A549 (cell line): Measurements from ENCODE around the gene TLR5. TPM values are rescaled to one million over a fixed set of nuclear protein-coding genes. Genes with fewer than 3 reads are reported as not detected.

Source experiments
- ATAC-seq, 2 experiments: fragments of 200-7000 bp in 1 of 2; fragments of >200 bp in 1 of 2; cut with Nextera tagmentation in 1 of 2; cut with Tn5 transposase in 1 of 2; 3 replicates each; pipeline versions ENCODE4 v1.8.0 to v1.9.1; 2018 to 2020; ENCODE audit warnings: mild to moderate bottlenecking in 1 of 2, moderate library complexity in 1 of 2
- CTCF ChIA-PET: fragments of 300-600 bp; sonication (Branson Sonifier 250); formaldehyde crosslinking; extraction: SDS; loops from one replicate; lab custom pipeline; 2021; ENCODE audit warnings: antibody characterized with exemption, inconsistent platforms; lab: Yijun Ruan, JAX
- POLR2A ChIA-PET: fragments of 350-600 bp; formaldehyde crosslinking; extraction: SDS; loops from one replicate; lab custom pipeline; 2021; ENCODE audit warnings: antibody characterized with exemption, inconsistent platforms; lab: Yijun Ruan, JAX
- DNase-seq, 2 experiments: peaks; one replicate each; pipeline versions ENCODE4 v3.0.0 to v3.0.0-alpha.2; 2011 to 2016; ENCODE audit warnings: low read depth in 1 of 2, low spot score in 1 of 2
- FAIRE-seq: peaks from 2 replicates; lab custom pipeline; 2011; peaks lifted over from hg19 to GRCh38; lab: Jason Lieb, UNC
- H3K27ac ChIP-seq, 2 experiments: fragments of >200 bp; sonication (Bioruptor Twin); formaldehyde crosslinking; 3 replicates each; pipeline ENCODE4 v1.5.1; 2016 to 2017
- H3K4me1 ChIP-seq: fragments of >200 bp; sonication (Bioruptor Twin); formaldehyde crosslinking; 3 replicates; pipeline ENCODE4 v1.6.1; 2016
- H3K4me2 ChIP-seq: fragments of >200 bp; sonication (Bioruptor Twin); formaldehyde crosslinking; 3 replicates; pipeline ENCODE4 v1.6.1; 2016
- H3K4me3 ChIP-seq: fragments of >200 bp; sonication (Bioruptor Twin); formaldehyde crosslinking; 3 replicates; pipeline ENCODE4 v1.5.1; 2016
- H3K9me3 ChIP-seq: fragments of >200 bp; sonication (Bioruptor Twin); formaldehyde crosslinking; 3 replicates; pipeline ENCODE4 v1.6.1; 2016
- BHLHE40 ChIP-seq: IDR thresholded peaks from 2 replicates; pipeline ENCODE4 v1.6.1; 2012; ENCODE audit warnings: low read depth, low read length, inconsistent platforms
- CEBPB ChIP-seq, 2 experiments: fragments of >200 bp in 1 of 2; sonication (Bioruptor Twin) in 1 of 2; formaldehyde crosslinking in 1 of 2; IDR thresholded peaks; 2 replicates each; pipeline ENCODE4 v1.6.1; 2012 to 2016
- CHD2 ChIP-seq: fragments of 150-350 bp; IDR thresholded peaks from 2 replicates; pipeline ENCODE4 v1.6.1; 2014; ENCODE audit warnings: low read length; ENCODE audit not compliant: partially characterized antibody
- EHMT2 ChIP-seq: fragments of 200-600 bp; sonication (generic); IDR thresholded peaks from 2 replicates; pipeline ENCODE4 v1.6.1; 2016; ENCODE audit warnings: antibody characterized with exemption, low read depth, mild to moderate bottlenecking, moderate library complexity
- ESRRA ChIP-seq: fragments of 150-350 bp; IDR thresholded peaks from 2 replicates; pipeline ENCODE4 v1.6.1; 2014; ENCODE audit warnings: mild to moderate bottlenecking, low read length, borderline replicate concordance
- FOSB ChIP-seq: fragments of 250-450 bp; sonication (Bioruptor Pico); IDR thresholded peaks from 2 replicates; pipeline ENCODE4 v1.5.0; 2020; ENCODE audit warnings: mild to moderate bottlenecking, moderate library complexity
- FOSL2 ChIP-seq, 2 experiments: fragments of 450-650 bp in 1 of 2; fragments of >200 bp in 1 of 2; sonication (Bioruptor Twin) in 1 of 2; formaldehyde crosslinking; IDR thresholded peaks; 2 replicates each; pipeline versions ENCODE4 v1.5.0 to v1.6.1; 2016 to 2020; ENCODE audit warnings: mild to moderate bottlenecking in 1 of 2, moderate library complexity in 1 of 2
- FOXS1 ChIP-seq: fragments of 250-450 bp; sonication (Bioruptor Pico); IDR thresholded peaks from 2 replicates; pipeline ENCODE4 v1.5.0; 2020; ENCODE audit warnings: mild to moderate bottlenecking, moderate library complexity
- GATA3 ChIP-seq: IDR thresholded peaks from 2 replicates; pipeline ENCODE4 v1.6.1; 2012; ENCODE audit warnings: borderline replicate concordance
- HES2 ChIP-seq: fragments of >200 bp; sonication (Bioruptor Twin); formaldehyde crosslinking; IDR thresholded peaks from 2 replicates; pipeline ENCODE4 v1.6.1; 2016
- HMGXB4 ChIP-seq: fragments of 250-450 bp; sonication (Bioruptor Pico); IDR thresholded peaks from 2 replicates; pipeline ENCODE4 v1.5.0; 2021; ENCODE audit warnings: mild to moderate bottlenecking, moderate library complexity, borderline replicate concordance
- HOXA7 ChIP-seq: fragments of 250-450 bp; sonication (Bioruptor Pico); IDR thresholded peaks from 2 replicates; pipeline ENCODE4 v1.5.0; 2020; ENCODE audit warnings: mild to moderate bottlenecking, moderate library complexity
- JUNB ChIP-seq: fragments of >200 bp; sonication (Bioruptor Twin); formaldehyde crosslinking; IDR thresholded peaks from 2 replicates; pipeline ENCODE4 v1.6.1; 2016
- MYC ChIP-seq: IDR thresholded peaks from 2 replicates; pipeline ENCODE4 v1.6.1; 2012; ENCODE audit warnings: mild to moderate bottlenecking, inconsistent platforms, low read length, improper control_type of control experiment, borderline replicate concordance
- NPAS2 ChIP-seq: fragments of 250-450 bp; sonication (Bioruptor Pico); IDR thresholded peaks from 2 replicates; pipeline ENCODE4 v1.8.0; 2022; ENCODE audit warnings: mild to moderate bottlenecking, moderate library complexity, borderline replicate concordance
- PHF8 ChIP-seq: fragments of 200-600 bp; sonication (generic); IDR thresholded peaks from 2 replicates; pipeline ENCODE4 v1.6.1; 2016; ENCODE audit warnings: low read depth, mild to moderate bottlenecking, antibody characterized with exemption, moderate library complexity, borderline replicate concordance
- POLR2AphosphoS2 ChIP-seq: conservative IDR thresholded peaks from 2 replicates; pipeline ENCODE4 v1.6.1; 2012; ENCODE audit warnings: low read length, improper control_type of control experiment, inconsistent platforms
- RAD21 ChIP-seq, 2 experiments: fragments of >200 bp in 1 of 2; sonication (Bioruptor Twin) in 1 of 2; formaldehyde crosslinking in 1 of 2; IDR thresholded peaks in 1 of 2; conservative IDR thresholded peaks in 1 of 2; 2 replicates in 1 of 2; 3 replicates in 1 of 2; pipeline ENCODE4 v1.6.1; 2012 to 2018; ENCODE audit warnings: inconsistent platforms in 1 of 2
- SMC3 ChIP-seq: fragments of >200 bp; sonication (Bioruptor Twin); formaldehyde crosslinking; IDR thresholded peaks from 3 replicates; pipeline ENCODE4 v1.6.1; 2018; ENCODE audit warnings: inconsistent platforms
- WGBS: methylation state at CpG from one replicate; pipeline ENCODE4 v1.1.6; 2017; ENCODE audit errors: missing lambda C conversion rate; 5-methylcytosine and 5-hydroxymethylcytosine counted together
- polyA plus RNA-seq, 4 experiments: library from polyadenylated mRNA; depleted of rRNA in 3 of 4; stranded (reverse); fragments of >200 nt; fragmentation: RNase III in 1 of 4; extraction: RNeasy Plus Mini Kit Qiagen cat#74134 plus additional on column Dnase treatment in 1 of 4; gene quantifications; 2 replicates in 3 of 4; 3 replicates in 1 of 4; pipeline ENCODE4 v1.2.3, GENCODE V29; 2011 to 2017
- TF ChIP-seq, protein P1 (sequence below): IDR thresholded peaks from 2 replicates; pipeline ENCODE4 v1.6.1; 2012

TLR5 gene
- polyA plus RNA-seq, 2 of the 4 experiments (the other 2 are of a cell fraction) = 0.22 to 1.3 TPM

GRCh38 chr1:223095870-223096269 is 47.2 kb downstream of the TLR5 start:
- no peak for ATAC-seq
- H3K9me3 ChIP-seq = peaks cover 7% of the 10 kb centered on the region; the same call in 2 of the 3 replicates
- H3K27ac ChIP-seq = no peak overlapping the region
- no peak overlapping the region for H3K4me3 ChIP-seq
- ChIA-PET CTCF (interaction anchor here (0.7 to 1.5 kb wide), 5 partner anchors 8 to 357 kb away, joined by 3 to 5 read pairs (median 3); partner anchors contain the start of gene TLR5), POLR2A (interaction anchor here (0.6 kb wide), 1 partner anchor 9 kb away, joined by 6 read pairs; no protein-coding TSS in a partner anchor)
- no peak overlapping the region for H3K4me2 ChIP-seq
- WGBS = 55% methylated on average over 4 of the region's 4 CpGs
- no peak for TF ChIP-seq ESRRA
- TF ChIP-seq CEBPB (IDR thresholded peaks at IDR 0.05) = peak in 1 of 2 experiments; percentile 15; a peak in 1 of 4 replicates
- TF ChIP-seq HOXA7 (CRISPR knock-in tag) = no peak
- no peak for TF ChIP-seq EHMT2
- TF ChIP-seq HES2 = no peak
- no peak for TF ChIP-seq SMC3
- H3K4me1 ChIP-seq = no peaks in the 10 kb centered on the region
- FAIRE-seq = no peak
- DNase-seq = no peak

- WGBS = 71% methylated on average over 6 of the region's 6 CpGs
- H3K4me3 ChIP-seq = no peak overlapping the region
- CTCF ChIA-PET = interaction anchor here (1.6 to 2.7 kb wide), 3 partner anchors 11 to 353 kb away, joined by 4 to 16 read pairs (median 6); no protein-coding TSS in a partner anchor
Measured at GRCh38 chr1:223091896-223092295, 51.2 kb downstream of the TLR5 start.

GRCh38 chr1:223089250-223089649 is 53.8 kb downstream of the TLR5 start:
- no peaks in the 10 kb centered on the region for H3K4me1 ChIP-seq
- no peak for ATAC-seq
- no peak overlapping the region for H3K27ac ChIP-seq
- no peak for FAIRE-seq
- no peak overlapping the region for H3K4me3 ChIP-seq
- TF ChIP-seq FOSB (no peak), POLR2AphosphoS2 (no peak), RAD21 (conservative IDR thresholded peaks at IDR 0.05 in 1 of 2, IDR thresholded peaks at IDR 0.05 in 1 of 2) (no peak)
- TF ChIP-seq, protein P1, sequence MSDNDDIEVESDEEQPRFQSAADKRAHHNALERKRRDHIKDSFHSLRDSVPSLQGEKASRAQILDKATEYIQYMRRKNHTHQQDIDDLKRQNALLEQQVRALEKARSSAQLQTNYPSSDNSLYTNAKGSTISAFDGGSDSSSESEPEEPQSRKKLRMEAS = no peak
- WGBS = 56% methylated on average over 11 of the region's 11 CpGs
- no peak for DNase-seq
- H3K9me3 ChIP-seq = no peaks in the 10 kb centered on the region
- H3K4me2 ChIP-seq = no peak overlapping the region
- POLR2A ChIA-PET = interaction anchor here (0.8 to 1.2 kb wide), 2 partner anchors 376 to 624 kb away, joined by 4 to 5 read pairs; partner anchors contain the start of genes AIDA and BROX
- CTCF ChIA-PET = interaction anchor here (0.9 to 7.0 kb wide), 25 partner anchors 10 to 626 kb away, joined by 3 to 84 read pairs (median 5); partner anchors contain the start of gene FAM177B

More at GRCh38 chr1:223091896-223092295, 51.2 kb downstream of the TLR5 start:
- DNase-seq = no peak
- Histone ChIP-seq H3K4me2 (no peak overlapping the region), H3K9me3 (no peaks in the 10 kb centered on the region), H3K27ac (no peak overlapping the region), H3K4me1 (no peaks in the 10 kb centered on the region)
- POLR2A ChIA-PET = no interaction called here
- TF ChIP-seq NPAS2 (CRISPR knock-in tag) = no peak
- no peak for FAIRE-seq
- ATAC-seq = no peak

GRCh38 chr1:223088713-223089240 is 54.3 kb downstream of the TLR5 start:
- FAIRE-seq = no peak
- POLR2A ChIA-PET = no interaction called here

More at GRCh38 chr1:223088713-223089240, 54.3 kb downstream of the TLR5 start:
- CTCF ChIA-PET = interaction anchor here (1.1 to 7.0 kb wide), 15 partner anchors 10 to 624 kb away, joined by 3 to 84 read pairs (median 13); partner anchors contain the start of gene FAM177B
- H3K9me3 ChIP-seq = no peaks in the 10 kb centered on the region
- no peaks in the 10 kb centered on the region for H3K4me1 ChIP-seq
- no peak overlapping the region for H3K4me3 ChIP-seq
- H3K4me2 ChIP-seq = no peak overlapping the region
- ATAC-seq (no peak), DNase-seq (no peak)
- TF ChIP-seq GATA3 (no peak), FOSL2 (IDR thresholded peaks at IDR 0.05) (no peak), FOSL2 (CRISPR knock-in tag; IDR thresholded peaks at IDR 0.05) (no peak), CHD2 (no peak), JUNB (no peak), PHF8 (no peak), RAD21 (conservative IDR thresholded peaks at IDR 0.05 in 1 of 2, IDR thresholded peaks at IDR 0.05 in 1 of 2) (no peak), HMGXB4 (CRISPR knock-in tag) (no peak), MYC (no peak), CEBPB (IDR thresholded peaks at IDR 0.05) (no peak), FOXS1 (CRISPR knock-in tag) (no peak), BHLHE40 (no peak)
- H3K27ac ChIP-seq = no peak overlapping the region
- 85% methylated on average over 13 of the region's 13 CpGs for WGBS
